ENCODE data around the gene CCDC171.
"Not testable (repeated sequence)": the region's sequence is repeated elsewhere in the genome, so short reads cannot be mapped to it uniquely, and the experiment has no call there.

The CCDC171 gene

DNA sequence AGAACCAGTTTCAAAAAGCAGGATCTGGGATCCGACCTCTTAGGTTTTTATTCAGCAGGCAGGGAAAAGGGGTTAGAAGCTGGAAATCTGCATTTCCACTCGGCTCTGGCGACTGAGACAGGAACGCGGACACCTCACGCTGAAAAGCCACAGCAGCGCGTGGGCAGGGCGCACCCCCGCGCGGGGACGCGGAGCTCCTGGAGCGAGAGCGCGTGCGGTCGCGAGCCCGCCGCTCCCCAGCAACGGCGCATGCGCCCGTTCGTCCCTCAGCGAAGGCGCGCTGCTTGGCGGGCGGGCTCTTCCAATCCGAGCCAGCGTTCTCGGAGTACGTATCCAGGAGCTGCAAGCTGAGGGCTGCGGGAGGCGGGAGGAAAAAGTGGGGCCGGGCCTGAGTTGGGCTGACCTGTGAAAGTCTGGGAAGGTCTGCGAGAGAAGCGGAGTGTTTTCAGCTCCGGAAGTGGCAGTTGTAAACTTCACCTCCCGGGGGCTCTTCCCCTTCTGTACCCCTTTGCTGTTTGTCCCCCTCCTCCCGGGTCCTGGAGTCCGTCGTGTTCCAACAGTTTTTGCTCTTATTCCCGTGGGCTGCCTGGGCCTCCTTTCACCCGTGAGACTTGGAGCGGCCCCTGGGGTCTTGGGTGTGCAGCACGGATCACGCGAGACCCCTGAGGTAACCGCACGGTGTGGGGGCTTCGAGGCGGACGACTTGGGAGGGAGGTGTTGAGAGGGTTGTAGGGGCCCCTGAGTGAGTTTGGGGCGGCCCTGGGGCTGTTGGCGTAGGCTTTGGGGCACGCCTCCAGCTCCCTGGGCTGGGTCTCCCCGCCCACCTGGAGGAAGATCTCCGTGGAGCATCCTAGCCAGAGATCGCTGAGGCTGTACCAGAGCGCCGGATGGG, at the start of gene CCDC171:
TSS of gene CCDC171 (plus strand) at position 408 of the 892 bp plus-strand sequence. CDS start 11,046 bp downstream, outside the sequence.
- DNase-seq (ENCODE audit: low read depth in 2 of 2) = peak; percentile 71

DNA sequence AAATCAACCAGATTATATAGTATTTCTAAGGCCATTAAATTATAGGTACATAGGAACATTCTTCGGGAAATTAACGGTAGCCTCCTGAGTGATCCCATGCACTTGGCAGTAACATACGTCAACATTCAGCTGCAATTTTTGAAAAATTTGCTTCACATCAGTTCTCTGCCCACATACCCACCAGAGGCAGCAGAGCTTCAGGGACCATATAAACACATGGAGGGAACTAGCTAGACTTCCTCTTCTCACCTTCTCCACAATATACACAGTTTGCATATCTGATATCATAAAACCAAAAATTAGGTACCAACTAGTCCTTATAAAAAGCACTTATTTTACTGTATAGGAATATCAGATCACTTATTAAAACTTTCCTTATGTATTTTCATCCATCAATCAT, 46.9 kb upstream of the CCDC171 start:
- DNase-seq (ENCODE audit: low read depth in 2 of 2) = no peak

DNA sequence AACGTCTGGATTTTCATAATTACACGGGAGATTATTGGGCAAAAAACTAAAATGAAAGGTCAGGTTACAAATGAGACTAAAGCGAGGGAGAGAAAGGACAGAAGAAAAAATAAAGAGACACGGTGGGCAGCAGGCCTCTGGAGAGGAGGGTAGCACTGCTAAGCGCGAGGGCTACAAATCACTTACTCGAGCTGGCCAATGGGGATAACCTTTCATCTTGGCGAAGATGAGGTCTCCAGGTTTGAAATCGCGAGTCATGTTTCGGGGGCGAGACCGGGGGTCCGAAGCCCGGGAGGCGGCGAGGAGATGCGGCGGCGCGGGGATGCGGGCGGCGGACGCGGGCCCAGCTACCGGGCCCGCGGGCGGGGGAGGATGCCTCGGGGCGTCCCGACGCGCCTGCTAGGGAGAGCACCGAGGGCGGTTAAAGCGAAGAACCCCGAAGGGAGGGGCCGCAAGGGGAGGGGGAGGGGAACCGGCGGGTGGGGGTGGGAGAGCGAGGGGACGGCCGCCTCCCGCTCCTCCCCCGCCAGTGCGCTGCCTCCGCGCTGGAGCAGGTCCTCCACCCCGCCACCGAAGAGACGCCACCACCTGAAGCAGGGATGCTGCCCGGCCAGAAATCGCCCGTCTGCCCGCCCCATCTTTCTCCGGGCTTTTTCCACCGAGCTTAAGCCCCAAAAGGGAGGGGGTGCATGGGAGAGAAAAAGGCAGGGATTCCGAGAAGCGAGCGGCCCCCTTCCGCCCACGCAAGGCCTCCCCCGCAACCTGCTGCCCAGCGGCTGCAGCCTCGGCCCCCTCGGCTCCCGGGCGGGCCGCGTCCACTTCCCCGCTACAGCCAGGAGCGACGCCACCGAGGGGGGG, 42.7 kb upstream of the CCDC171 start:
- peak; percentile 21 to 31 for DNase-seq (ENCODE audit: low read depth in 2 of 2)

DNA sequence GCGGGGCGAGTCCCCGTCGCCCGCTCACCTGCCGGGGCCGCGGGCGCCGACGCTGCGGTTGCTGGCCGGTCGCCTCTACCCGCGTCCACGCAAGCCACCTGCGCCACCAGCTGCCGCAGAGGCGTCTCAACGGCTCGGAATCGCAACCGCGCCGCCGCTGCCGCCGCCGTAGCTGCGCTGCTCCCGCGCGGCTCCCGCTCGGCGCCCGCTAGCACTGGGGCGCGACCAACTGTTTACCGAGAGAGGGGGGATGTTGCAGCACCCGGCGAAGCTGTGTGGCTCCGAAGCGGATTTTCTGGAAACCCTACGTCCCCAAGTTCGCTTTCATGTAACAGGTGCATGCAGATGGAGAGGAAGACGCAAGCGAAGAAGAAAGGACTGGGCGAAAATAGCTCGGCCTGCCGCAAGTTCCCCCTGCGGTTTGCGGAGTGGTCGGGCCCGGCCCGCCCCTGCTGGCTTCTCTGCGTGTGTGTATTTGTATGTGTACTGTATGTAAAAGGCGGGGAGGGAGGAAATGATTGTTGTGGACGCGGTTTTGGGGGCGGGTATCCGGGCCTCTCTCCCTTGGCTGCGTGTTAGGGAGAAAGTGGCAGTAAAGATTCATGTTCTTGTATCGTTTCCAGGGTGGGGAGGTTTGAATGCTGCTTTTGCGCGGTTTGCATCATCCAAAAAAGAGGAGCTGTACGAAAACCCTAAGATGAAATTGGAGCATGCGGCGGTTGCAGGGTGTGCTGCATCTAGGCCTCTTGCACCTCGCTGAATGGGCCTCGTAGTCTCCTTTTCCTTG, 41.9 kb upstream of the CCDC171 start, which contains the start of gene PSIP1:
TSS of gene PSIP1 (minus strand) at position 182 of the 787 bp plus-strand sequence. CDS start 782 bp downstream, outside the sequence.
- DNase-seq (ENCODE audit: low read depth in 2 of 2) = peak; percentile 62 to 64

DNA sequence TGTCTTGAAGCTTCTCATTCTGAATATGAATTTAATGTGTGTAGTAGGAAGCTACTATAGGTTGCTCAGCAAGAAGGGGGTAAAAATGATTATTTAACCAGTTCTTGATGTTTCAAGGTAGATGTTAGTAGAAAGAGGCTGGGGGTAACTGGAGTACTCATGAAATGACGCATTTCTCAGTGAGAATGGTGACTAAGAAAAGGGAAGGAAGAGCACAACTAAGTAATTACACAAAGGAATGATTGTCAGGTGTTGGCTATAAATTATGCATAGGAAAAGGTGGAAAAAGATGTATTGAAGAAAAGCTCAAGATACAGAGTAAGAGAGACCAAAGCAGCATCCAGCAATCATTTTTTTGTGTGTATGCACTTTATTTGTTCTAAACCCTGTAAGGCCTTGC, 40.6 kb upstream of the CCDC171 start:
- DNase-seq (ENCODE audit: low read depth in 2 of 2) = no peak

DNA sequence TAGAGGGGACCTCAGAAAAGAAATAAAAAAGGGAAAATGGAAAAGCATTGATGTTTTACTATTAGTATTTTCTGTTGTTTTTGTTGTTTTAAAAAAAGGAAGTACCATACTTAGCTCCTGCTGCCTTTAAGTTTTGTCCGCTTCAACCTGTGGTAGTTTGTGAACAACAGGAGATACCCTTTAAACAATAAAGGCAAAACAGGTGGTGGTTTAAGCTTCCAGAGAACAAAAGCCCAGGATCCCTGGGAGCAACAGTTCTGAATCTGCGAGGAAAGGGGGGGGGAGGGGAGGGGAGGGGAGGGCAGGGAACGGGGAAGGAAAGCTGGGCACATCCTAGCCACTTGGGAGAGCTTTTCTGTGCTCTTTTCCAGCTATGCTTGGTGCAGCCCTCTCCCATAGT, 40.0 kb upstream of the CCDC171 start:
- DNase-seq (ENCODE audit: low read depth in 2 of 2) = no peak

DNA sequence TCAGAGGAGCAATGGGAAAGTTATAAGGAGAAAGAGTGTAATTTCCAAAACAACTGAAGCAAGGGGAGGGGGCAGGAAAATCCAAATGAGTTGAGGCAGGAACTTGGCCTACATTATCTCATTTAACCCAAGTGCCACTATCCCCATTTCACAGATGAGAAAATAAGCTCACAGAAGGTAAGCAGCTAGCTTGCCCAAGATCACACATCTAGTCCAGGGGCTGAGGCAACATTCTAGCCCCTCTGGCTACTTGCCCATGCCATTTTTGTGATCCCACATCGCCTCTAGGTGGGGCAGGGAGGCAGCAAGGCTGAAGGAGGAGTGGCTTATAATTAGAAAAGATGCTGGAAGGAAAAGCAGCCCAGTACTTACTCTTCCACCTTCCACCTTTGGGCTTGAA, 39.5 kb upstream of the CCDC171 start:
- no peak for DNase-seq (ENCODE audit: low read depth in 2 of 2)

DNA sequence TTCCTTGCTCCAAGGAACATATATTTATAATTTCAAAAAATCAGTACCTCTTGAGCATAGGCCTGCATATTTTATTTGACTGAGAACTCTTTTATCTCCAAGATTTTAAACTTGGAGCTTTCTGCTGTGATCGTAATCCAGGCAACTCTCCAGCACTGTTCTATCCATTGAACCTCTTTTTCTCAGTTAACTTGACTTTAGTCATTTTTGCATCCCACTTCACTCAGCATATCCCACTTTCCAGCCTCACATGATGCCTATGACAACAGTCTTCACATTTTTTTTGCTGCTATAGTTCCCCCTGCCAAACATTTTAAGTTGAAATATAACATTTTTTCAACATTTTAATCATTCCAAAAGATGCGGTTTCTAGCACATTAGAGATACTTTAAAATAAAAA, 33.0 kb upstream of the CCDC171 start:
- DNase-seq (ENCODE audit: low read depth in 2 of 2) = no peak

DNA sequence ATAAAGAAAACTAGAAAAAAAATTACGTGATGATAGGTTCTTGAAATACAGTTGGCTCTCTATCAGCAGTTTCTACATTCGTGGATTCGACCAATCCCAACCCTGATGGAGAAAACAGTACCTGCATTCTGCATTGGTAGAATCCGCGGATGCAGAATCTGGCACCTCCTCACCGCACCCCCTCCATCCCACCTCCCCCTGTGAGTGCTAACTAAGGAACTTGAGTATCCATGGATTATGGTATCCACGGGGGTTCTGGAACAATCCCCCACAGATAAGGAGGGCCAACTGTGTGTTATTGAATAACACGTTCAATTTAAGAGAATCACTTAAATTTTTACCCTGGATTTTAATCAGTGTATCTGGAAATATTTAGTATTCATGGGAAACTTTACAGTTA, 31.6 kb upstream of the CCDC171 start:
- DNase-seq (ENCODE audit: low read depth in 2 of 2) = no peak

DNA sequence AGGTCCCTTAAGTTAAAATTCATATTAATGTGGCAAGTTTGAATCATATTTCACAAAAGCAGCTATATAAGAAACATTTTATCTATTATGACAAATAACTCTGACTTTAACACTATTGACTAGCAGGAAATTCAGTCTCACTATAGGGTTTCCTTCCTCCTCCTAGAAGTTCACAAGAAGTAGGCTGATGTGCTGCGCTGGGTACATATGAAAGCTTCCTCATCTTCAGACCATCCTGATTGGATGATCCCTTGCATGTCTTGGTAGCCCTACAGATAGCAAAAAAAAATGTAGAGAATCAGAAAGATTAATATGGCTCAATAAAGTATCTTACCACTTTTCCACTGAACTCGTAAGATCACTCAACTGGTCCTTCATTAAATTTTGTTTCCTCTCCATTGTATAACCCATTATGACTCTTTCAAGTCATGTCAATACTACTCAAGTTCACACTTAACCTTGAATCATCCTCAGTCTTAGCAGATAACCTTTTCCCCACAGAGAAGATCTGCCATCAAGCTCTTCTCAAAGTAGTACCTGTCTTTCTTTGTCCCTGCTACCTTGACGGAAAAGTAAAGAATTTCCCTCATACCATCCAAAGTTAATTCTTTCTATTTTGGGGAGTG, 30.6 kb upstream of the CCDC171 start:
- no peak for DNase-seq (ENCODE audit: low read depth in 2 of 2)

DNA sequence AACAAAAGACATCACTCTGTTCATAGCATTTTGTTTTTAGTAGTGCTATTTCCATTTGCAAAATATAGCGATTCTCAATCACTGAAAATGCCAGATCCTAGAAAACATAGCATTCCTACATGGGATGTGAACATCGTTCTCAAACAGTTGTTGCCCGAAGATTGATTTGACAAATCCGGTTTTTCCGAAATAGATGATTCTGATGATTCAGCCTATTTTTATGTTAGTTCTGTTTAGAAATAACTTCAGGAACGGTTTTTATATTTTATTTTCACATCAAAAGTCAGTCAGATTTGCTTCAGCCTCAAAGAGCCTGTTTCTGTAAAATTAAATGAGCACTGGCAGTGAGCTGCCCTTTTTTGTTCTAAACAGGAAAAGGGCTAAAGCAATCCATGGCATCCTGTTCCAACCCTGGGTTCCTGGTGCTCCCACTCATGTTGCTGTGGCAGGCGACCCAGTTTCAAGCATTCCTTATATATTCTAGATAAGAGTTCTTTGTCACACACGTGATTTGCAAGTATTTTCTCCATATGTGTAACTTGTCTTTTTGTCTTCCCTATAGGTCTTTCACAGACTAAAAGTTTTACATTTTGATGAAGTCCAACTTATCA, 27.9 kb upstream of the CCDC171 start:
- no peak for DNase-seq (ENCODE audit: low read depth in 2 of 2)

DNA sequence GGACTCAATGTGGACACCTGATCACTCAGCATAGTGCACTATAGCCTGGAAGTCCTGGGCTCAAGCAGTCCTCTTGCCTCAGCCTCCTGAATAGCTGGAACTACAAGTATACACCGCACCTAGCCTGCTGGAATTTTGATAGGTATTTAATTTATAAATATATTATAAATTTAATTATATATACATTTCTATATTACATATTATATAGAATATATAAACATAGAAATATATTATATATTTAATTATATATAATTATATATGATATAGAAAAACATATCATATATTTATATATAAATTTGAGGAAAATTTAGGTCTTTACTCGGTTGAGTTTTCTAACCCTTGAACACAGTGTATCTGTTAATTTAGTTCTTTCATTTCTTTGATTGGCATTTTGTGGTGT, 26.9 kb upstream of the CCDC171 start:
- DNase-seq (ENCODE audit: low read depth in 2 of 2) = no peak

DNA sequence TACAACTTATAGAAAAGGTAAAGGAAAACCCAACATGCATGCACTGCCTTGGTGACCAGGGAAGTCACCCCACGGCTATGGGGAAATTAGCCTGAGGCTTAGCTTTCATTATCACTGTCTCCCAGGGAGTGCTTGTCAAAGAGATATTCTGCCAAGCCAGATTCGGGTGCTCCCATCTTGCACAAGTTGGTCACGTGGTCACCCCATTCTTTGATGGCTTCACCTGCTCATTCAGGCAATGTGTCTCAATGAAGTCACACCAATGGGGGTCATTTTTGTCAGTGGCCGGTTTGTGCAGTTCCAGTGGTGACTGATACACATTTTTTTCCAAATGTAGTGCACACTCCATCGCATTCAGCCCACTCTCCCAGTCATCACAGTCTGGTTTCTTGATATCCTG, 25.8 kb upstream of the CCDC171 start:
- not testable (repeated sequence) for DNase-seq (ENCODE audit: low read depth in 2 of 2)

DNA sequence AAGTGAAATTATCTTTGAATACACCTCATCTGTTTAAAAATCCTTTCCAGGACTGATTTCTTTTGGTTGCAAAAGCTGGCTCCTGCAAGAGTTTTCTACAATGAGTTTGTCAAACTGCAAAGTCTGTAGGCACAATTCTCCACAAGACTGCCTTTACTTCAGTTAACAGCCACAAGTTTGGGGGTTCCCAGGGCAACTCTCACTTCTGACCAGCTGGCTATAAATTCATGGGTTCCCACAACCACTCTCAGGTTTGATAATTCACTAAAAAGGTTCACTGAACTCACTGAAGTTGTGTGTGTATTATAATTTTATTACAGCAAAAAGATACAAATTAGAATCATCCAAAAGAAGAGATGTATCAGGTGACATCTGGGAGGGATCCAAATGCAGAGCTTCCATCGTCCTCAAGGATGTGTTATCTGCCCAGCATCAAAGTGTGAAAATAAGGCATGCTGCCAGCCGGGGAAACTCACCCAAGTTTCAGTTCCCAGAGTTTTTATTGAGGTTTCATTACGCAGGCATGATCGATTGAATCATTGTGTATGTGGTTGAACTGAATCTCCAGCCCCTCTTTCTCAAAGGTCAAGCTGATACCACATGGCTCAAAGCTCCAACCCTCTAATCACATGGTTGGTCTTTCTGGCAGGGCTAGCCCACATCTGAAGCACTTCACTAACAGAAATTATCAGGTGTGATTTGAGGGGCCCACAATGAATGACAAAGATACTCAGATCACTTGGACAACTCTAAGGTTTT, 23.1 kb upstream of the CCDC171 start:
- no peak for DNase-seq (ENCODE audit: low read depth in 2 of 2)

DNA sequence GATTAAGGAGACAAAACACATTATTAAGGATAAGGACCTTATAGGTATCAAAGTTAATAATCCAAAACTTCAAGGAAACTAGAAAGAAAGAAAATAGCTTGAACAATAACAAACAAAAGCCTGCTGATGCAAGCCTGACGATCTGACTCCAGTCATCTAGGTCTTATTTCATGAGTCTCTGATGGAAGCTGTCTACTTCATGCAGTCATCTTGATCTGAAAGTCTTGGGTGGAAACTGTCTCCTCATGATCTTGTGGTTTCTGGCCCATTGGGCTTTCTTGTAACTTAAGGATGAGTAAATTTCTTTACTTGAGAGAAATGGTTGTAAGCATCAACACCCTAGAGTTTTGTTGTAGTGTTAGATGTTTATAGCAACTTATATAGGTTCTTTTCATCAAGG, 21.5 kb upstream of the CCDC171 start:
- no peak for DNase-seq (ENCODE audit: low read depth in 2 of 2)

DNA sequence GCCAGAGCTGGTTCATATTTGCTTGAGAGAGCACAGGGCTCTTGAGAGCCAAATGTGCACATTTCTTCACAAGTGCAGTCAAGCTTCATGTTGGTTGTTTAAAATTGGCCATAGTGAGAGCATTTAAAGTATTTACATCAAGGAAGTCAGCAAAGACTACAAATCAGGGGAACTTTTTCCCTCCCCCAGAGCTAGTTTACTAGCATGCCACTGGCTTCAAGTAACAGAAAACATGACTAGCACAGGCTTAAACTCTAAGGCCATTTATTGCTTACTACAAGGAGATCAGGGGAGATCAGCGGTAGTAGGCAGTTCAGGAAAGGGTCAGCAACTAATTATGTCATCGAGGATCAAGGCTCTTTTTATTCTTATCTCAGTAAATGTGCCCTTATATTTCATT, 11.0 kb upstream of the CCDC171 start:
- DNase-seq (ENCODE audit: low read depth in 2 of 2) = no peak

DNA sequence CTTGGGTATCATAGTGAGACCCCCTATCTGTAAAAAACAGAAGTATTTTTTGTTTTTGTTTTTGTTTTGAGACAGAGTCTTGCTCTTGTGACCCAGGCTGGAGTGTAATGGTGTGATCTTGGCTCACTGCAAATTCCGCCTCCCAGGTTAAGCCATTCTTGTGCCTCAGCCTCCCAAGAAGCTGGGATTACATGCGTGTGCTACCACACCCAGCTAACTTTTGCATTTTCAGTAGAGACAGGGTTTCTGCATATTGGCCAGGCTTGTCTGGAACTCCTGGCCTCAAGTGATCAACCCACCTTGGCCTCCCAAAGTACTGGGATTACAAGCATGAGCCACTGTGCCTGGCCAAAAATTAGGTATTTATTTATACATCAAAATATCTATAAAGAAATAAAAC, 10.2 kb upstream of the CCDC171 start:
- DNase-seq (ENCODE audit: low read depth in 2 of 2) = no peak

DNA sequence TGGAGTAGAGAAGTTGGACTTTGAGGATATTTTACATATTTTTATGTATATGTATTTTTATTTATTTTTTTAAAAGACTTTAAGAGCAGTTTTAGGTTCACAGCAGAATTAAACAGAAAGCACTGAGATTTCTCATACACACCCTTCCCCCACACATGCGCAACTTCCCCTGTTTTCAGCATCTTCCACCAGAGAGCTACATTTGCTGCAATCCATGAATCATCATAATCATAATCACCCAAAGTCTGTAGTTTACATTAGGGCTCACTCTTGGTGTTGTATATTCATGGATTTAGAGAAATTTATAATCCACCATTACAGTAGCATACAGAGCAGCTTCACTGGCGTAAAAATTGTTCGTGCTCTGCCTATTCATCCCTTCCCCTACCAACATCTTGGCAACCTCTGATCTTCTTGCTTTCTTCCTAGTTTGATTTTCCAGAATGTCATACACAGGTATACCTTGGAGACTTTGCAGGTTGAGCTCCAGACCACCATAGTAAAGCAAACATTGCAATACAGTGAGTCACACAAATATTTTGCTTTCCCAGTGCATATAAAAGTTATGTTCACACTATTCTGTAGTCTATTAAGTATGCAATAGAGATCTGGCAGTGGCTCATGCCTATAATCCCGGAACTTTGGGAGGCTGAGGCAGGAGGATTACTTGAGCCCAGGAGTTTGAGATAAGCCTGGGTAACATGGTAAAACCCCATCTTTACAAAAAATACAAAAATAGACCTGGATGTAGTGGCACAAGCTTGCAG, 9.6 kb upstream of the CCDC171 start:
- no peak for DNase-seq (ENCODE audit: low read depth in 2 of 2)

DNA sequence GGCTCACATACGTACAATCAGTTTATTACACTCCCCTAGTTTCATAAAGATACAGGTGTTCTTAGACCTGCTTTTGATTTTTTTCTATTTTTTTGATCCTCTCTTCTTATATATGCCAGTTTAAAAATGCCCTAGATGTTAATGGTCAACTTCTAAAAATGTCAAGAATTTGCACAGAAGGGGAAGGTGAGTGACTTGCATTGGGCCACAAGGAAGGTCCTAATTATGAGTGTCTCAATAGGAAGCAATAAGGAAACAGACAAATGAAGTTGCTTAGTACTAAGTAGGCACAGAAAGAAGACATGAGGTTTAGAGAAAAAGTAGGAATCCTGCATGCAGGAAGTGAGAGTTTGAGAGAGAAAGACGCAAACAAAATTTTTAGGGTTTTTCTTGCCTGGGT, 3.2 kb upstream of the CCDC171 start:
- DNase-seq (ENCODE audit: low read depth in 2 of 2) = no peak

DNA sequence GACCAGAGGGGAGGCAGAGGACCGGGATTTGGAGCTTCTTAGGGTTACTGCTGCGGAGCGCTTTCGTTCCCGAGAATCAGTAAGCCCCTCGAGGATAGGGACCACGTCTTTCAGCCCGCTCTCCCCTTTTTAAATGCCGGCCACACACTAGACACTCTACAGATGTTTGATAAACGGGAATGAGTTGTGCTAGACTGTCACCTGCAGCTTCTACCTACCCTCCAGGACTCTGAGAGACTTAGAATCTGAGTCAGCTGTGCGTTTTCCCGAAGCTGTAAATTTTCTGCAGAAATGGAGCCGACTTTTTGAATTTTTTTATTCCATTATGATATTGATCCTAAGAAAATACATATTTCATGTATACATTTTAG, 670 bp downstream of the CCDC171 start:
- DNase-seq (ENCODE audit: low read depth in 2 of 2) = no peak
